GM12865 (cell line): Measurements from ENCODE around the gene TGFB2.

Experiments
- DNase-seq: peaks from one replicate; pipeline ENCODE4 v3.0.0; 2010; ENCODE audit warnings: low read depth
- H3K4me3 ChIP-seq: 2 replicates; pipeline ENCODE4 v1.5.1; 2011; ENCODE audit warnings: mild to moderate bottlenecking, low read depth, low read length, control low read depth
- TF ChIP-seq, protein P1 (sequence below): IDR thresholded peaks from 2 replicates; pipeline ENCODE4 v1.5.1; 2011; ENCODE audit warnings: low read length, control low read depth, low read depth, inconsistent platforms; ENCODE audit not compliant: insufficient read depth; ENCODE audit errors: missing control alignments

TGFB2 gene

DNA sequence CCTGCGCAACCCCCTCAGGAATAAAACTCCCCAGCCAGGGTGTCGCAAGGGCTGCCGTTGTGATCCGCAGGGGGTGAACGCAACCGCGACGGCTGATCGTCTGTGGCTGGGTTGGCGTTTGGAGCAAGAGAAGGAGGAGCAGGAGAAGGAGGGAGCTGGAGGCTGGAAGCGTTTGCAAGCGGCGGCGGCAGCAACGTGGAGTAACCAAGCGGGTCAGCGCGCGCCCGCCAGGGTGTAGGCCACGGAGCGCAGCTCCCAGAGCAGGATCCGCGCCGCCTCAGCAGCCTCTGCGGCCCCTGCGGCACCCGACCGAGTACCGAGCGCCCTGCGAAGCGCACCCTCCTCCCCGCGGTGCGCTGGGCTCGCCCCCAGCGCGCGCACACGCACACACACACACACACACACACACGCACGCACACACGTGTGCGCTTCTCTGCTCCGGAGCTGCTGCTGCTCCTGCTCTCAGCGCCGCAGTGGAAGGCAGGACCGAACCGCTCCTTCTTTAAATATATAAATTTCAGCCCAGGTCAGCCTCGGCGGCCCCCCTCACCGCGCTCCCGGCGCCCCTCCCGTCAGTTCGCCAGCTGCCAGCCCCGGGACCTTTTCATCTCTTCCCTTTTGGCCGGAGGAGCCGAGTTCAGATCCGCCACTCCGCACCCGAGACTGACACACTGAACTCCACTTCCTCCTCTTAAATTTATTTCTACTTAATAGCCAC is 696 bp downstream of the TGFB2 start:
- TF ChIP-seq, protein P1, sequence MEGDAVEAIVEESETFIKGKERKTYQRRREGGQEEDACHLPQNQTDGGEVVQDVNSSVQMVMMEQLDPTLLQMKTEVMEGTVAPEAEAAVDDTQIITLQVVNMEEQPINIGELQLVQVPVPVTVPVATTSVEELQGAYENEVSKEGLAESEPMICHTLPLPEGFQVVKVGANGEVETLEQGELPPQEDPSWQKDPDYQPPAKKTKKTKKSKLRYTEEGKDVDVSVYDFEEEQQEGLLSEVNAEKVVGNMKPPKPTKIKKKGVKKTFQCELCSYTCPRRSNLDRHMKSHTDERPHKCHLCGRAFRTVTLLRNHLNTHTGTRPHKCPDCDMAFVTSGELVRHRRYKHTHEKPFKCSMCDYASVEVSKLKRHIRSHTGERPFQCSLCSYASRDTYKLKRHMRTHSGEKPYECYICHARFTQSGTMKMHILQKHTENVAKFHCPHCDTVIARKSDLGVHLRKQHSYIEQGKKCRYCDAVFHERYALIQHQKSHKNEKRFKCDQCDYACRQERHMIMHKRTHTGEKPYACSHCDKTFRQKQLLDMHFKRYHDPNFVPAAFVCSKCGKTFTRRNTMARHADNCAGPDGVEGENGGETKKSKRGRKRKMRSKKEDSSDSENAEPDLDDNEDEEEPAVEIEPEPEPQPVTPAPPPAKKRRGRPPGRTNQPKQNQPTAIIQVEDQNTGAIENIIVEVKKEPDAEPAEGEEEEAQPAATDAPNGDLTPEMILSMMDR: no peak
- peak; percentile 73 for DNase-seq

DNA sequence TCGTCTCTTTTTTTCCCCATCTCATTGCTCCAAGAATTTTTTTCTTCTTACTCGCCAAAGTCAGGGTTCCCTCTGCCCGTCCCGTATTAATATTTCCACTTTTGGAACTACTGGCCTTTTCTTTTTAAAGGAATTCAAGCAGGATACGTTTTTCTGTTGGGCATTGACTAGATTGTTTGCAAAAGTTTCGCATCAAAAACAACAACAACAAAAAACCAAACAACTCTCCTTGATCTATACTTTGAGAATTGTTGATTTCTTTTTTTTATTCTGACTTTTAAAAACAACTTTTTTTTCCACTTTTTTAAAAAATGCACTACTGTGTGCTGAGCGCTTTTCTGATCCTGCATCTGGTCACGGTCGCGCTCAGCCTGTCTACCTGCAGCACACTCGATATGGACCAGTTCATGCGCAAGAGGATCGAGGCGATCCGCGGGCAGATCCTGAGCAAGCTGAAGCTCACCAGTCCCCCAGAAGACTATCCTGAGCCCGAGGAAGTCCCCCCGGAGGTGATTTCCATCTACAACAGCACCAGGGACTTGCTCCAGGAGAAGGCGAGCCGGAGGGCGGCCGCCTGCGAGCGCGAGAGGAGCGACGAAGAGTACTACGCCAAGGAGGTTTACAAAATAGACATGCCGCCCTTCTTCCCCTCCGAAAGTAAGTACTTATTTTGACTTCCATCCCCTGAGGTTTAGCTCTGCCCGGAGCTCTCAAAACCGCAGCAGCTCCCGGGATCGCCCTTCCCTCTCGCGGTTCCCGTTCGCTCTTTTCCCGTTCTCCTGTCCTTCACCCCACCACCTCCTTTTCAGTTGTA is 1.5 kb downstream of the TGFB2 start:
- peak; percentile 27 for DNase-seq
- H3K4me3 ChIP-seq: peak overlapping the region; percentile 64
- TF ChIP-seq, protein P1: no peak

More for the DNA sequence above, 696 bp downstream of the TGFB2 start:
- peak overlapping the region; percentile 64 for H3K4me3 ChIP-seq

DNA sequence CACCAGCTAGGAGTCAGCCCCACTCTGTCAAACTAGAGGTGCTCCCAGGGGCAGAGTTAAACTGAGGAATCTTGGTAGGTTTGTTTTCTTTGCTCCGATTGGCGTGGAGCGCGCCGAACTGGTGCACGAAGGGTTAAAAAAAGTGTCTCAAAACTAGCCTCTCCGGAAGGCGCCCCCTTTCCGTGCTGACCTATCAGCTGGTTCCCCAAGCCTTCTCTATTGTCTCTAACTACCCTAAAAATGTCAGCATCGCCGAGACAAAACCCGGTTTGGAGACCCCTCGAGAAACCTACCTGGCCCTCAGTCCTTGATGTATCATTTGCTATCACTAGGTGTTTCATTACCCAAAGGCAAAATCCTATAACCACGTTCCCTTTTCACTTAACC is 2.2 kb downstream of the TGFB2 start:
- TF ChIP-seq, protein P1: no peak
- H3K4me3 ChIP-seq: no peak overlapping the region
- DNase-seq: no peak

DNA sequence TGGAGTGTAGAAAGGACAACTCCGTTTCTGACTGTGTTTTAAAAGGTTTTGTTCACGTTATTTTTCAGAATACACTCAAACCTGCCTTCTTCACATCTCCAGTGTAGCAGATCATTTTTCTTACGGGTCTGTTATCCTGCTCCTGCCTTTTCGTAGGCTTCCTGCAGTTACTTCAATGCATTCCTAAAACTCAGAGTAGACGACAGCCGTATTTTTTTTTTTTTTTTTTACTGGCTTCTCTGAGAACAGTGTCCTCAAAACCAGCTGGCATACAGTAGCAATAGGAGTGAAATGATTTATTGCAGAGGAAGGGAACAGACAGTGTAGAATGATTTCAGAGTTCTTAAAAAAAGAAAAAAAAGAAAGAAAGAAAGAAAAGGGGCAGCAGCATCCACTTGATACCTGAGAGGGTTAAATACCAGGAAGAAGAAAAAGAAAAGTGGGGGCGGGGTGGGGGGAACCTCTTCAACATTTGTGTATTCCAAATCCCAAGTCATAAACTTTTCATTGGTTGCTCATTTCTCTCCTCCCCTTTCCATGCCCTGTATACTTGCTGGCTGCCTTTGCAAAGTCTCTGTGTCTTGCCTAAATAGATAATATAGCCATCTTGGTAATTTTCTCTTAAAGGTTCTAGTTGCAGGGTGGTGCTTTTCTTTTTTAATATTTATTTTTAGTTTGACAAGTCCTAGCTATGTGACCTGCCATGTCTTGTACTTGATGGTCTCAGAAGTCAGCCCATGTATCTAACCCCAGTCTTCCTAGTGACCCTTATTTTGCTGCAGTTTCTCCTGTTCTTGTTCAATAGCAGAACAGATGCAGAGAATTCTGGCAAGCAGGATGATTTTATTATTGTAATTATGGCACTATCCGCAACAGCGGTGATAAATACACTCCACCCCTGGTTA is 2.8 kb downstream of the TGFB2 start:
- DNase-seq: no peak
- TF ChIP-seq, protein P1: no peak
- no peak overlapping the region for H3K4me3 ChIP-seq

DNA sequence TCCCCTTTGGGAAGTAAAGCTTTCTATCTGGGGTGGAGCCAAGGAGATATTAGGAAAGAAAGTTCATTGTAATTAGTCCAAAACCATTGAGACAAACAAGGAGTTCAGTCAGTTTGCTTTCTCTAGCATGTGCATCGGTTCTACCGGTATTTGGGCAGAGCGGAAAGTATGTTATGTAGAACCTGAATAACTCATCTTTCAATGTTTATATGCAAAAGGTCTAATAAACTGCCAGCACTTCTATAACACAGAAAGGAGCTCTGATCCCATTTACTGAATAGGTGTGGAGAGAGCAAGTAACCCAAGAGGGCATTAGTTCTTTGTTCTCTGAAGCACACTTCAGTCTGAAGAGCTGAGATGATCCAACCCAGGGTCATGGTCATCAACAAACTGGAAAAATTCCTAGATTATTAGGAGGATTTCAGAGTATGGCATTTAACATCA is 3.5 kb downstream of the TGFB2 start:
- TF ChIP-seq, protein P1: no peak
- no peak for DNase-seq
- no peak overlapping the region for H3K4me3 ChIP-seq

DNA sequence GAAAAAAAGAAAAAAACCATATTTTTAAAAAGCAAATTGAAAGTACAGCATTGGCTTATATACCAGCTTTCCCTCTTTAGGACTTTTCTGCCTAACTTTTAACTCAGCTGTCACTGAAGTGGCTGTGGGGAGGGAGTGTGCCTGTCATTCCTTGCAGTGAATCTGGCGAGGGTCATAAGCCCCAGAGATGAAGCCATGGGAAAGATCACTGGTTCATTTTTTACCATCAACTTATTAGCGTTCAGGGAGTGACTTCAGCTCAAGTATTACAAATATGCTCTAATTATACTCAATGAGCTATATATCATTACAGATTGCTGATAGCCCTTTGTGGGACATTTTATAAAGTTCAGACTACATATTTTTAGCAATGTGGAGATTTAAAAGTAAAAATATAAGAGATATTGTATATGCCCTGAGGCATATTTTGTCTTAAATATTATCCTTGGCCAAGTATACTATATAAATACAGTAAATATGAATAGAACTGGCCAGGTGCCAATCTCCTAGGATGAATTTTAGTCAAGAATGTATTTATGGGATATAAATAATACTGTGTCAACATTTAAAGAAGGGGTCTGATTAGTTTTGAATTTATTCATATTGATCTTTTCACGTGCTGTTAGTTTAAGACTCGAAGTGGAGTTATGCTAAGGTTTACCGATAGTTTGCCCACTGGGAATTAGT is 4.4 kb downstream of the TGFB2 start:
- no peak overlapping the region for H3K4me3 ChIP-seq
- TF ChIP-seq, protein P1: no peak
- DNase-seq: no peak
